ENCODE results near the gene TYMP.

TYMP gene

DNA sequence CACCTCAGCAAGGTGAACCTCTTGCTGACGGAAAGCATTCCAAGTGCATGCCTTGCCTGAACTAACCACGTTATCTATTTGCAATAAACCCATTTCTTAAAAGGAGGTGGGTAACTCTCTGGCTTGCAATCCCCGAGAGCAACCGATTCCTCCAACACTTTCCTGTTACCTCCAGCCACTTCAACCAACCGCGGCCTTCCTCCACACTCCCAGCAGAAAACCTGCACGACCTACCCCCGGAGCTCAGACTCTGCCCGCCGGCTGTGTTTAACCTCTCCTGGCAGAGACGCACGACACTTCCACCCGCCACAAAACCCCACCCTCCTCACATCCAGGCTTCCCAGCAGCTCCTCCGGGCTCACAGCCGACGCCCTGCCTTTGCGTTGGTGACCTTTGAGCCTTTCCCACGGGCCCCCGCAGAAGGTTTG, 5.1 kb downstream of the TYMP start:
- Histone ChIP-seq H3F3A (ENCODE audit: insufficient read depth, low read length) (peaks cover 26% of the 10 kb centered on the region), H3K36me3 (replicated peaks; ENCODE audit: insufficient read depth, low read length) (no peaks in the 10 kb centered on the region), H4K20me1 (ENCODE audit: insufficient read depth, low read length) (no peaks in the 10 kb centered on the region), H3K9me3 (replicated peaks; ENCODE audit: insufficient read depth, low read length) (no peaks in the 10 kb centered on the region), H2AFZ (ENCODE audit: low read length) (peak overlapping the region; percentile 54; the same call in 1 of the 2 replicates), H3K9ac (ENCODE audit: low read length) (peak overlapping the region; percentile 92), H3K9me2 (replicated peaks; ENCODE audit: insufficient read depth, low read length) (no peaks in the 10 kb centered on the region), H3K4me3 (ENCODE audit: low read length) (peak overlapping the region; percentile 88), H3K27ac (ENCODE audit: low read length) (peak overlapping the region; percentile 87), H3K79me2 (ENCODE audit: low read length) (peaks cover 39% of the 10 kb centered on the region), H3K4me2 (ENCODE audit: low read depth, low read length) (peak overlapping the region; percentile 90), H3K4me1 (ENCODE audit: low read length) (peaks cover 18% of the 10 kb centered on the region), H3K27me3 (replicated peaks; ENCODE audit: insufficient read depth, low read length) (no peaks in the 10 kb centered on the region)
- TF ChIP-seq EZH2phosphoT487 (IDR thresholded peaks at IDR 0.05; ENCODE audit: low read length), result no peak
- TF ChIP-seq, protein P1, sequence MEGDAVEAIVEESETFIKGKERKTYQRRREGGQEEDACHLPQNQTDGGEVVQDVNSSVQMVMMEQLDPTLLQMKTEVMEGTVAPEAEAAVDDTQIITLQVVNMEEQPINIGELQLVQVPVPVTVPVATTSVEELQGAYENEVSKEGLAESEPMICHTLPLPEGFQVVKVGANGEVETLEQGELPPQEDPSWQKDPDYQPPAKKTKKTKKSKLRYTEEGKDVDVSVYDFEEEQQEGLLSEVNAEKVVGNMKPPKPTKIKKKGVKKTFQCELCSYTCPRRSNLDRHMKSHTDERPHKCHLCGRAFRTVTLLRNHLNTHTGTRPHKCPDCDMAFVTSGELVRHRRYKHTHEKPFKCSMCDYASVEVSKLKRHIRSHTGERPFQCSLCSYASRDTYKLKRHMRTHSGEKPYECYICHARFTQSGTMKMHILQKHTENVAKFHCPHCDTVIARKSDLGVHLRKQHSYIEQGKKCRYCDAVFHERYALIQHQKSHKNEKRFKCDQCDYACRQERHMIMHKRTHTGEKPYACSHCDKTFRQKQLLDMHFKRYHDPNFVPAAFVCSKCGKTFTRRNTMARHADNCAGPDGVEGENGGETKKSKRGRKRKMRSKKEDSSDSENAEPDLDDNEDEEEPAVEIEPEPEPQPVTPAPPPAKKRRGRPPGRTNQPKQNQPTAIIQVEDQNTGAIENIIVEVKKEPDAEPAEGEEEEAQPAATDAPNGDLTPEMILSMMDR (IDR thresholded peaks at IDR 0.05; ENCODE audit: low read length), result no peak
- TF ChIP-seq EZH2 (optimal IDR thresholded peaks at IDR 0.05; ENCODE audit: low read depth, low read length), result no peak
- peak; percentile 27 for DNase-seq

DNA sequence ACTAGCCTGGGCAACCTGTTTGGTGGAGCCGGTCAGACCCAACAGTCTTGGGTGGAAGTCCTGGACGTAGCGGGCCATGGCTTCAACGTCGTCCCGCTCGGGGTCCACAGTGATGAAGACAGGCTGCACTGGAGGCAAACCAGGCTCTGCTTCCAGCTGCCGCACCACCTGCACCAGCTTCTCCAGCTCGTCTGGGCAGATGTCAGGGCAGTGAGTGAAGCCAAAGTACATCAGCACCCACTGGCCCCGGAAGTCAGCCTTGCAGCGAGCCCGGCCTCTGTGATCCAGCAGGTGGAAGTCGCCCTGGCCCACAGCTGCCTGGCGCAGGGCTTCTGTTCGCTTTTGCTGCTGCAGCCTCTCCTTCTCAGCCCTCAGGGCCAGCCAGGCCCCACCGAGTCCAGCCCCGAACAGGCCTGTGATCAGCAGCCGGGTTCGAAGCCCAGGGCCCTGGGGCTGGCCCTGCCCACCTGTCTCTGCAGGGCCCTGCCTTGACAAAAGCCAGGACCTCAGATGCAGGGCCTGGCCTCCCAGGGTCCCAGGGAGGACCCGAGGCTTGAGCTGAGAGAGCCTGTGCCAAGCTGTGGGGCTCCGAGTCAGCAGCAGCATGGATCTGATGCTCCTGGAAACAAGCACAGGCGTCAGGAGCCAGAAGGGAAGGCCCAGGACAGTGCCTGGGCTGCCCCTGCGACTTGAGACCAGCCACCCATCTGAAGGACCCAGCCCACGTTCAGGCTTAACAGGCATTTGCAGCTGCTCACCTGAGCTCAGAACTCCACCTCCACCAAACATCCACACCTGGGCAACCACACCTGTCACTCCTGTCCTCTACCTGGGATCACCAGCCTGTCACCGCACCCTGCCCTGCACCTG, 5.8 kb downstream of the TYMP start:
- Histone ChIP-seq H3K9ac (ENCODE audit: low read length) (peak overlapping the region; percentile 92), H3K79me2 (ENCODE audit: low read length) (peaks cover 39% of the 10 kb centered on the region), H2AFZ (ENCODE audit: low read length) (no peak overlapping the region), H3K4me1 (ENCODE audit: low read length) (peaks cover 18% of the 10 kb centered on the region), H3K4me2 (ENCODE audit: low read depth, low read length) (peak overlapping the region; percentile 90), H3K36me3 (replicated peaks; ENCODE audit: insufficient read depth, low read length) (no peaks in the 10 kb centered on the region), H3K27me3 (replicated peaks; ENCODE audit: insufficient read depth, low read length) (no peaks in the 10 kb centered on the region), H4K20me1 (ENCODE audit: insufficient read depth, low read length) (no peaks in the 10 kb centered on the region), H3K9me2 (replicated peaks; ENCODE audit: insufficient read depth, low read length) (no peaks in the 10 kb centered on the region), H3K27ac (ENCODE audit: low read length) (peak overlapping the region; percentile 87; the same call in 1 of the 2 replicates), H3K9me3 (replicated peaks; ENCODE audit: insufficient read depth, low read length) (no peaks in the 10 kb centered on the region), H3K4me3 (ENCODE audit: low read length) (peak overlapping the region; percentile 88), H3F3A (ENCODE audit: insufficient read depth, low read length) (peaks cover 26% of the 10 kb centered on the region)
- no peak for TF ChIP-seq EZH2 (optimal IDR thresholded peaks at IDR 0.05; ENCODE audit: low read depth, low read length)
- no peak for TF ChIP-seq EZH2phosphoT487 (IDR thresholded peaks at IDR 0.05; ENCODE audit: low read length)
- TF ChIP-seq, protein P1 (IDR thresholded peaks at IDR 0.05; ENCODE audit: low read length), result no peak
- peak; percentile 36 for DNase-seq

DNA sequence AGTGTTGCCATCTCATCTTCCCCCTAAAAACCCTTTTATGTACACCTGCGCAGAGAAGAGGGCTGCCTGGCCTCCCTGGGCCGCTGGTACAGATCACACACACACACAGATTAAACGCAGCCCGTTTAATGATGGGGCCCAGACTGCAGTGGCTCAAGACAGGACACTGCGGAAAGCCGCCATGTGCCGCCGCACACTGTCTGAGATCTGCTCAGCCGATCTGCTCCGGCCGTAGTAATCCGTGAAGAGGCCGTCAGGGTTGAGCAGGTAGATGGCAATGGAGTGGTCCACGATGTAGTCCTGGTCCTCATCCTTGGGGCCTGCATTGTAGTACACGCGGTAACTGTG, 6.4 kb downstream of the TYMP start:
- TF ChIP-seq, protein P1 (IDR thresholded peaks at IDR 0.05; ENCODE audit: low read length), result no peak
- TF ChIP-seq EZH2phosphoT487 (IDR thresholded peaks at IDR 0.05; ENCODE audit: low read length) (no peak), EZH2 (optimal IDR thresholded peaks at IDR 0.05; ENCODE audit: low read depth, low read length) (no peak)
- no peak for DNase-seq
- Histone ChIP-seq H4K20me1 (ENCODE audit: insufficient read depth, low read length) (no peaks in the 10 kb centered on the region), H3K9me3 (replicated peaks; ENCODE audit: insufficient read depth, low read length) (no peaks in the 10 kb centered on the region), H3K79me2 (ENCODE audit: low read length) (peaks cover 41% of the 10 kb centered on the region), H2AFZ (ENCODE audit: low read length) (no peak overlapping the region), H3K36me3 (replicated peaks; ENCODE audit: insufficient read depth, low read length) (no peaks in the 10 kb centered on the region), H3F3A (ENCODE audit: insufficient read depth, low read length) (peaks cover 23% of the 10 kb centered on the region), H3K4me3 (ENCODE audit: low read length) (no peak overlapping the region), H3K27ac (ENCODE audit: low read length) (no peak overlapping the region), H3K9ac (ENCODE audit: low read length) (no peak overlapping the region), H3K27me3 (replicated peaks; ENCODE audit: insufficient read depth, low read length) (no peaks in the 10 kb centered on the region), H3K9me2 (replicated peaks; ENCODE audit: insufficient read depth, low read length) (no peaks in the 10 kb centered on the region), H3K4me1 (ENCODE audit: low read length) (peaks cover 18% of the 10 kb centered on the region), H3K4me2 (ENCODE audit: low read depth, low read length) (peak overlapping the region; percentile 90; the same call in 1 of the 2 replicates)
